HepG2 (cell line): ENCODE measurements around the gene ENAH. TPM values are rescaled to one million over a fixed set of nuclear protein-coding genes. Genes with fewer than 3 reads are reported as not detected.
A peak's percentile ranks its signal among the peaks of the same experiment; 100 is the strongest.

Experiments used
- BCL3 ChIP-seq: sonication (generic); formaldehyde crosslinking; IDR thresholded peaks from 2 replicates; pipeline ENCODE4 v1.5.1; 2020; ENCODE audit warnings: mild to moderate bottlenecking, missing genetic modification reagents, moderate library complexity
- HOXD1 ChIP-seq: sonication (generic); formaldehyde crosslinking; IDR thresholded peaks from 2 replicates; pipeline ENCODE4 v1.5.0; 2020; ENCODE audit warnings: missing genetic modification reagents
- IRF2 ChIP-seq: IDR thresholded peaks from 2 replicates; pipeline ENCODE4 v1.6.1; 2018; ENCODE audit warnings: missing genetic modification reagents, missing compliant biosample characterization
- MAZ ChIP-seq, 2 experiments: sonication (generic) in 1 of 2; formaldehyde crosslinking in 1 of 2; IDR thresholded peaks; 2 replicates each; pipeline versions ENCODE4 v1.5.0 to v1.6.1; 2012 to 2020; ENCODE audit warnings: low read depth in 2 of 2, mild to moderate bottlenecking in 2 of 2, borderline replicate concordance in 1 of 2, improper control_type of control experiment in 1 of 2, low read length in 1 of 2, missing genetic modification reagents in 1 of 2, moderate library complexity in 1 of 2
- MYC ChIP-seq: sonication (generic); formaldehyde crosslinking; IDR thresholded peaks from 2 replicates; pipeline ENCODE4 v1.9.0; 2021; ENCODE audit warnings: missing genetic modification reagents, borderline replicate concordance
- NR2F2 ChIP-seq: IDR thresholded peaks from 2 replicates; pipeline ENCODE4 v1.6.1; 2012; ENCODE audit warnings: low read depth, inconsistent platforms, borderline replicate concordance
- PHB2 ChIP-seq: fragments of 450-650 bp; IDR thresholded peaks from 2 replicates; pipeline ENCODE4 v1.6.1; 2018; ENCODE audit not compliant: partially characterized antibody
- RCOR2 ChIP-seq: IDR thresholded peaks from 2 replicates; pipeline ENCODE4 v1.6.1; 2016; ENCODE audit warnings: missing biosample characterization, missing genetic modification reagents
- SOX6 ChIP-seq, 2 experiments: fragments of 450-650 bp in 1 of 2; sonication (generic) in 1 of 2; formaldehyde crosslinking in 1 of 2; IDR thresholded peaks; 2 replicates each; pipeline versions ENCODE4 v1.4.0 to v1.6.1; 2017 to 2020; ENCODE audit warnings: antibody characterized with exemption in 1 of 2, mild to moderate bottlenecking in 1 of 2, missing genetic modification reagents in 1 of 2
- SRSF4 ChIP-seq: fragments of 200-400 bp; formaldehyde crosslinking; IDR thresholded peaks from one replicate; pipeline ENCODE4 v1.6.1; 2018; ENCODE audit warnings: mild to moderate bottlenecking, low read depth, low read length, moderate library complexity; ENCODE audit not compliant: poor library complexity, severe bottlenecking
- ZBTB26 ChIP-seq: IDR thresholded peaks from 2 replicates; pipeline ENCODE4 v1.6.1; 2016; ENCODE audit warnings: missing compliant biosample characterization, missing genetic modification reagents, borderline replicate concordance
- ZBTB7B ChIP-seq: sonication (generic); formaldehyde crosslinking; IDR thresholded peaks from 2 replicates; pipeline ENCODE4 v1.4.0; 2020; ENCODE audit warnings: missing genetic modification reagents
- ZNF264 ChIP-seq: sonication (generic); formaldehyde crosslinking; IDR thresholded peaks from 2 replicates; pipeline ENCODE4 v1.4.0; 2020; ENCODE audit warnings: missing genetic modification reagents
- ZNF296 ChIP-seq: sonication (generic); formaldehyde crosslinking; conservative IDR thresholded peaks from 2 replicates; pipeline ENCODE4 v1.5.0; 2020; ENCODE audit warnings: mild to moderate bottlenecking, missing genetic modification reagents
- ZNF460 ChIP-seq: sonication (generic); formaldehyde crosslinking; IDR thresholded peaks from 2 replicates; pipeline ENCODE4 v1.5.1; 2020; ENCODE audit warnings: missing genetic modification reagents, mild to moderate bottlenecking, borderline replicate concordance
- ZNF570 ChIP-seq: sonication (generic); formaldehyde crosslinking; IDR thresholded peaks from 2 replicates; pipeline ENCODE4 v1.4.0; 2020; ENCODE audit warnings: mild to moderate bottlenecking, missing genetic modification reagents, borderline replicate concordance
- ZNF577 ChIP-seq: sonication (generic); formaldehyde crosslinking; IDR thresholded peaks from 2 replicates; pipeline ENCODE4 v1.4.0; 2020; ENCODE audit warnings: mild to moderate bottlenecking, low read depth, missing genetic modification reagents, borderline replicate concordance
- ZNF607 ChIP-seq: sonication (generic); formaldehyde crosslinking; IDR thresholded peaks from 2 replicates; pipeline ENCODE4 v1.5.1; 2020; ENCODE audit warnings: missing genetic modification reagents, mild to moderate bottlenecking, borderline replicate concordance
- ZNF616 ChIP-seq: sonication (generic); formaldehyde crosslinking; IDR thresholded peaks from 2 replicates; pipeline ENCODE4 v1.5.0; 2020; ENCODE audit warnings: low read depth, mild to moderate bottlenecking, missing genetic modification reagents
- ZNF709 ChIP-seq: sonication (generic); formaldehyde crosslinking; IDR thresholded peaks from 2 replicates; pipeline ENCODE4 v1.5.0; 2020; ENCODE audit warnings: mild to moderate bottlenecking, missing genetic modification reagents
- ZNF749 ChIP-seq: sonication (generic); formaldehyde crosslinking; IDR thresholded peaks from 2 replicates; pipeline ENCODE4 v1.8.0; 2022; ENCODE audit warnings: mild to moderate bottlenecking, missing genetic modification reagents, moderate library complexity, borderline replicate concordance
- ZSCAN12 ChIP-seq: sonication (generic); formaldehyde crosslinking; IDR thresholded peaks from 2 replicates; pipeline ENCODE4 v1.9.0; 2021; ENCODE audit warnings: mild to moderate bottlenecking, missing genetic modification reagents
- polyA plus RNA-seq, 8 experiments: library from polyadenylated mRNA; depleted of rRNA in 3 of 8; stranded (reverse) in 7 of 8; unstranded in 1 of 8; fragments of >200 nt; fragmentation: Illumina TruSeq in 4 of 8; extraction: Trizol in 4 of 8; gene quantifications; 2 replicates each; pipeline versions ENCODE4 v1.2.1 to v1.2.3, GENCODE V29; 2011 to 2016; ENCODE audit warnings: low read depth in 4 of 8, missing spikeins in 1 of 8, mixed read lengths in 1 of 8; ENCODE audit not compliant: insufficient read depth in 1 of 8
- total RNA-seq, 5 experiments: library from RNA; depleted of rRNA; stranded (reverse); fragments of >200 nt; fragmentation: Illumina TruSeq; extraction: Trizol; gene quantifications; 2 replicates each; pipeline ENCODE4 v1.2.3, GENCODE V29; 2016; ENCODE audit warnings: low read depth in 1 of 5
- TF ChIP-seq, protein P1 (sequence below): sonication (generic); formaldehyde crosslinking; IDR thresholded peaks from 2 replicates; pipeline ENCODE4 v1.4.0; 2020; ENCODE audit warnings: mild to moderate bottlenecking, missing genetic modification reagents
- TF ChIP-seq, protein P2 (sequence below): IDR thresholded peaks from 2 replicates; pipeline ENCODE4 v1.6.1; 2016; ENCODE audit warnings: low read depth
- TF ChIP-seq, protein P3 (sequence below): sonication (generic); formaldehyde crosslinking; IDR thresholded peaks from 2 replicates; pipeline ENCODE4 v1.9.0; 2021; ENCODE audit warnings: missing genetic modification reagents, mild to moderate bottlenecking, borderline replicate concordance

ENAH gene
- total and polyA plus RNA-seq, 2 of the 13 experiments (the other 11 are each of a cell fraction or from before 2014, with no cell fraction given), result 22.1 to 58.3 TPM

DNA sequence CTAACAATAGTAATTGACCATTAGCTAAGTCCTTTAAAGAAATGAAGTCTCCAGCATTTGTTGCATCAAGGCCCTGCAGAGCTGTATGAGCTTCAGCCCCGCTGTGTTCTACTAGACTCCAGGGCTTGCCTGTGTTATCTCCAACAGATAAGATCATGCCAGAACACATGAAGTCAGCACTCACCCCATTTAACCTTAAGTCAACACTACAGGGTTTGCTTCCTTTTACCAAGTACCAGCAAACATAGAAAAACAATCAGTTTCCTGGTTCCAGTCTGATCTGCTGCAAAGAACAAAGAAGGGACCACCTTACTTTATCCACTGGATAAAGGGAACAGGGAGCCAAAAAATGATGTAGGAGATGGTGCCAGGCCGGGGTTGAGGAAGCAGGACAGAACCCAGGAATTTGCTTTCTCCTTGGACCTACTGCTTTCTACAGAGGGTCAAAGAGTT is 41.3 kb upstream of the ENAH start (continued):
- TF ChIP-seq NR2F2, result peak; percentile 83
- no peak for TF ChIP-seq ZNF570 (CRISPR knock-in tag)
- TF ChIP-seq PHB2, result no peak
- peak; percentile 82 for TF ChIP-seq RCOR2 (CRISPR knock-in tag)
- no peak for TF ChIP-seq ZNF296 (CRISPR knock-in tag)
- TF ChIP-seq, protein P1, sequence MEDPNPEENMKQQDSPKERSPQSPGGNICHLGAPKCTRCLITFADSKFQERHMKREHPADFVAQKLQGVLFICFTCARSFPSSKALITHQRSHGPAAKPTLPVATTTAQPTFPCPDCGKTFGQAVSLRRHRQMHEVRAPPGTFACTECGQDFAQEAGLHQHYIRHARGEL (CRISPR knock-in tag), result no peak
- TF ChIP-seq ZNF460 (CRISPR knock-in tag), result no peak
- TF ChIP-seq, protein P2, sequence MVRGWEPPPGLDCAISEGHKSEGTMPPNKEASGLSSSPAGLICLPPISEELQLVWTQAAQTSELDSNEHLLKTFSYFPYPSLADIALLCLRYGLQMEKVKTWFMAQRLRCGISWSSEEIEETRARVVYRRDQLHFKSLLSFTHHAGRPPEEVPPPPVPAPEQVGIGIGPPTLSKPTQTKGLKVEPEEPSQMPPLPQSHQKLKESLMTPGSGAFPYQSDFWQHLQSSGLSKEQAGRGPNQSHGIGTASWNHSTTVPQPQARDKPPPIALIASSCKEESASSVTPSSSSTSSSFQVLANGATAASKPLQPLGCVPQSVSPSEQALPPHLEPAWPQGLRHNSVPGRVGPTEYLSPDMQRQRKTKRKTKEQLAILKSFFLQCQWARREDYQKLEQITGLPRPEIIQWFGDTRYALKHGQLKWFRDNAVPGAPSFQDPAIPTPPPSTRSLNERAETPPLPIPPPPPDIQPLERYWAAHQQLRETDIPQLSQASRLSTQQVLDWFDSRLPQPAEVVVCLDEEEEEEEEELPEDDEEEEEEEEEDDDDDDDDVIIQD, result 0 out of 2 replicates have a peak, but pooled peaks have one; percentile 61
- TF ChIP-seq IRF2 (CRISPR knock-in tag), result peak; percentile 69; the same call in 1 of the 2 replicates
- TF ChIP-seq ZNF709, result no peak
- no peak for TF ChIP-seq BCL3 (CRISPR knock-in tag)
- no peak for TF ChIP-seq ZNF264
- no peak for TF ChIP-seq ZNF616 (CRISPR knock-in tag)
- no peak for TF ChIP-seq SOX6 (IDR thresholded peaks at IDR 0.05)
- peak; percentile 95 for TF ChIP-seq SOX6 (CRISPR knock-in tag; IDR thresholded peaks at IDR 0.05)
- TF ChIP-seq, protein P3, sequence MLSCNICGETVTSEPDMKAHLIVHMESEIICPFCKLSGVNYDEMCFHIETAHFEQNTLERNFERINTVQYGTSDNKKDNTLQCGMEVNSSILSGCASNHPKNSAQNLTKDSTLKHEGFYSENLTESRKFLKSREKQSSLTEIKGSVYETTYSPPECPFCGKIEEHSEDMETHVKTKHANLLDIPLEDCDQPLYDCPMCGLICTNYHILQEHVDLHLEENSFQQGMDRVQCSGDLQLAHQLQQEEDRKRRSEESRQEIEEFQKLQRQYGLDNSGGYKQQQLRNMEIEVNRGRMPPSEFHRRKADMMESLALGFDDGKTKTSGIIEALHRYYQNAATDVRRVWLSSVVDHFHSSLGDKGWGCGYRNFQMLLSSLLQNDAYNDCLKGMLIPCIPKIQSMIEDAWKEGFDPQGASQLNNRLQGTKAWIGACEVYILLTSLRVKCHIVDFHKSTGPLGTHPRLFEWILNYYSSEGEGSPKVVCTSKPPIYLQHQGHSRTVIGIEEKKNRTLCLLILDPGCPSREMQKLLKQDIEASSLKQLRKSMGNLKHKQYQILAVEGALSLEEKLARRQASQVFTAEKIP, result no peak
- TF ChIP-seq ZBTB7B (CRISPR knock-in tag), result no peak
- no peak for TF ChIP-seq SRSF4
- TF ChIP-seq ZBTB26, result no peak
- no peak for TF ChIP-seq MAZ (IDR thresholded peaks at IDR 0.05; ENCODE audit: borderline replicate concordance, low read depth, low read length)
- no peak for TF ChIP-seq MAZ (CRISPR knock-in tag; IDR thresholded peaks at IDR 0.05; ENCODE audit: low read depth)
- no peak for TF ChIP-seq MYC (CRISPR knock-in tag)
- TF ChIP-seq ZNF577 (CRISPR knock-in tag), result no peak
- TF ChIP-seq ZSCAN12 (CRISPR knock-in tag), result no peak
- no peak for TF ChIP-seq ZNF749 (CRISPR knock-in tag)
- TF ChIP-seq HOXD1 (CRISPR knock-in tag), result no peak
- TF ChIP-seq ZNF607 (CRISPR knock-in tag), result no peak
